ENCODE measurements around the gene ASB2.

Gene ASB2

GRCh38 chr14:93914278-93914677 lies 62.1 kb downstream of the ASB2 start:
- no peak overlapping the region for H3K27ac Mint-ChIP-seq
- H3K36me3 Mint-ChIP-seq (ENCODE audit: low read depth) = no peaks in the 10 kb centered on the region
- peaks cover 4% of the 10 kb centered on the region for H3K9me3 Mint-ChIP-seq
- H3K27me3 Mint-ChIP-seq = no peaks in the 10 kb centered on the region
- no peak overlapping the region for H3K4me3 Mint-ChIP-seq
- H3K4me1 Mint-ChIP-seq (ENCODE audit: low read depth) = no peaks in the 10 kb centered on the region

GRCh38 chr14:93912782-93913181 lies 63.6 kb downstream of the ASB2 start:
- Mint-ChIP-seq H3K9me3 (peaks cover 4% of the 10 kb centered on the region), H3K4me1 (ENCODE audit: low read depth) (no peaks in the 10 kb centered on the region), H3K27me3 (no peaks in the 10 kb centered on the region), H3K27ac (no peak overlapping the region), H3K4me3 (no peak overlapping the region), H3K36me3 (ENCODE audit: low read depth) (no peaks in the 10 kb centered on the region)

- Mint-ChIP-seq H3K4me1 (ENCODE audit: low read depth) (no peaks in the 10 kb centered on the region), H3K27me3 (no peaks in the 10 kb centered on the region), H3K27ac (no peak overlapping the region), H3K4me3 (no peak overlapping the region), H3K36me3 (ENCODE audit: low read depth) (no peaks in the 10 kb centered on the region), H3K9me3 (peaks cover 4% of the 10 kb centered on the region)
These were observed 64.3 kb downstream of the ASB2 start for GRCh38 chr14:93911975-93912615.

GRCh38 chr14:93909429-93910128 lies 66.8 kb downstream of the ASB2 start:
- H3K4me3 Mint-ChIP-seq = no peak overlapping the region
- H3K4me1 Mint-ChIP-seq (ENCODE audit: low read depth) = no peaks in the 10 kb centered on the region
- H3K27ac Mint-ChIP-seq = no peak overlapping the region
- H3K36me3 Mint-ChIP-seq (ENCODE audit: low read depth) = no peaks in the 10 kb centered on the region
- H3K27me3 Mint-ChIP-seq = no peaks in the 10 kb centered on the region
- peaks cover 4% of the 10 kb centered on the region for H3K9me3 Mint-ChIP-seq

GRCh38 chr14:93906341-93907329 lies 69.7 kb downstream of the ASB2 start:
- Mint-ChIP-seq H3K9me3 (no peaks in the 10 kb centered on the region), H3K36me3 (ENCODE audit: low read depth) (no peaks in the 10 kb centered on the region), H3K4me1 (ENCODE audit: low read depth) (no peaks in the 10 kb centered on the region), H3K27me3 (peaks cover 10% of the 10 kb centered on the region), H3K27ac (no peak overlapping the region), H3K4me3 (no peak overlapping the region)

- H3K4me1 Mint-ChIP-seq (ENCODE audit: low read depth) = no peaks in the 10 kb centered on the region
- H3K4me3 Mint-ChIP-seq = no peak overlapping the region
- H3K9me3 Mint-ChIP-seq = no peaks in the 10 kb centered on the region
- no peaks in the 10 kb centered on the region for H3K36me3 Mint-ChIP-seq (ENCODE audit: low read depth)
- no peak overlapping the region for H3K27ac Mint-ChIP-seq
- H3K27me3 Mint-ChIP-seq = peaks cover 10% of the 10 kb centered on the region
These were observed 70.7 kb downstream of the ASB2 start for GRCh38 chr14:93905623-93906022.

- Mint-ChIP-seq H3K36me3 (ENCODE audit: low read depth) (no peaks in the 10 kb centered on the region), H3K4me1 (ENCODE audit: low read depth) (no peaks in the 10 kb centered on the region), H3K9me3 (no peaks in the 10 kb centered on the region), H3K27me3 (peaks cover 10% of the 10 kb centered on the region), H3K4me3 (no peak overlapping the region), H3K27ac (no peak overlapping the region)
These were observed 72.8 kb downstream of the ASB2 start for GRCh38 chr14:93903342-93904184.

- Mint-ChIP-seq H3K4me3 (no peak overlapping the region), H3K27ac (no peak overlapping the region), H3K36me3 (ENCODE audit: low read depth) (no peaks in the 10 kb centered on the region), H3K9me3 (no peaks in the 10 kb centered on the region), H3K27me3 (peaks cover 10% of the 10 kb centered on the region), H3K4me1 (ENCODE audit: low read depth) (no peaks in the 10 kb centered on the region)
These were observed 73.6 kb downstream of the ASB2 start for GRCh38 chr14:93902619-93903307.

GRCh38 chr14:93901813-93902212 lies 74.6 kb downstream of the ASB2 start:
- H3K27me3 Mint-ChIP-seq = peaks cover 10% of the 10 kb centered on the region

GRCh38 chr14:93898731-93899130 lies 77.6 kb downstream of the ASB2 start:
- Mint-ChIP-seq H3K4me1 (ENCODE audit: low read depth) (no peaks in the 10 kb centered on the region), H3K36me3 (ENCODE audit: low read depth) (no peaks in the 10 kb centered on the region), H3K27me3 (peaks cover 7% of the 10 kb centered on the region), H3K9me3 (no peaks in the 10 kb centered on the region), H3K27ac (no peak overlapping the region), H3K4me3 (no peak overlapping the region)

More at GRCh38 chr14:93901813-93902212, 74.6 kb downstream of the ASB2 start:
- H3K9me3 Mint-ChIP-seq = no peaks in the 10 kb centered on the region
- H3K4me1 Mint-ChIP-seq (ENCODE audit: low read depth) = no peaks in the 10 kb centered on the region
- H3K27ac Mint-ChIP-seq = no peak overlapping the region
- no peak overlapping the region for H3K4me3 Mint-ChIP-seq
- no peaks in the 10 kb centered on the region for H3K36me3 Mint-ChIP-seq (ENCODE audit: low read depth)

- Mint-ChIP-seq H3K4me1 (ENCODE audit: low read depth) (no peaks in the 10 kb centered on the region), H3K9me3 (no peaks in the 10 kb centered on the region), H3K27me3 (peaks cover 3% of the 10 kb centered on the region), H3K27ac (no peak overlapping the region), H3K36me3 (ENCODE audit: low read depth) (no peaks in the 10 kb centered on the region), H3K4me3 (no peak overlapping the region)
These were observed 78.2 kb downstream of the ASB2 start for GRCh38 chr14:93898081-93898611.

GRCh38 chr14:93897476-93897845 lies 78.9 kb downstream of the ASB2 start:
- Mint-ChIP-seq H3K9me3 (no peaks in the 10 kb centered on the region), H3K4me1 (ENCODE audit: low read depth) (no peaks in the 10 kb centered on the region), H3K4me3 (no peak overlapping the region), H3K27ac (no peak overlapping the region), H3K36me3 (ENCODE audit: low read depth) (no peaks in the 10 kb centered on the region), H3K27me3 (peaks cover 3% of the 10 kb centered on the region)

GRCh38 chr14:93895023-93895604 lies 81.3 kb downstream of the ASB2 start:
- Mint-ChIP-seq H3K27me3 (no peaks in the 10 kb centered on the region), H3K27ac (no peak overlapping the region), H3K36me3 (ENCODE audit: low read depth) (no peaks in the 10 kb centered on the region), H3K9me3 (no peaks in the 10 kb centered on the region), H3K4me3 (no peak overlapping the region), H3K4me1 (ENCODE audit: low read depth) (no peaks in the 10 kb centered on the region)
